Measurements from ENCODE around the gene HDGFL2.

Gene HDGFL2

DNA sequence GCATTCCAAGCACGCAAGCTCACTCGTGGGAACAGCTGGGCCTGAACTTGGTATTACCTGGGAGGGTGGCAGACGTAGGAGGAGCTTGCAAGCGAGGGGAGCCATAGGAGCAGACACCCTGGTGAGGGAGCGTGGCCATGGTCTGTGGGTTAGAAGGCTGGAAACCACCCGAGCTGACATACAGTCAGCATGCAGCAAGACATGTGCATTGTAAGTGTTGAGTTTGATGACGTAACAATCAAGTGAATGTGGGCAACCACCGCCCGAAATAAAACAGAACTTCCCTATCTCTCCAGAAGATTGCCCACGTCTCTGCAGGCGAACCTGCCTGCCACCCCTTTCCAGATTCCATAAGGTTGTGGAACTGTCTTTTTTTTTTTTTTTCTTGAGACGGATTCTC, 41.3 kb upstream of the HDGFL2 start:
- TF ChIP-seq, protein P1, sequence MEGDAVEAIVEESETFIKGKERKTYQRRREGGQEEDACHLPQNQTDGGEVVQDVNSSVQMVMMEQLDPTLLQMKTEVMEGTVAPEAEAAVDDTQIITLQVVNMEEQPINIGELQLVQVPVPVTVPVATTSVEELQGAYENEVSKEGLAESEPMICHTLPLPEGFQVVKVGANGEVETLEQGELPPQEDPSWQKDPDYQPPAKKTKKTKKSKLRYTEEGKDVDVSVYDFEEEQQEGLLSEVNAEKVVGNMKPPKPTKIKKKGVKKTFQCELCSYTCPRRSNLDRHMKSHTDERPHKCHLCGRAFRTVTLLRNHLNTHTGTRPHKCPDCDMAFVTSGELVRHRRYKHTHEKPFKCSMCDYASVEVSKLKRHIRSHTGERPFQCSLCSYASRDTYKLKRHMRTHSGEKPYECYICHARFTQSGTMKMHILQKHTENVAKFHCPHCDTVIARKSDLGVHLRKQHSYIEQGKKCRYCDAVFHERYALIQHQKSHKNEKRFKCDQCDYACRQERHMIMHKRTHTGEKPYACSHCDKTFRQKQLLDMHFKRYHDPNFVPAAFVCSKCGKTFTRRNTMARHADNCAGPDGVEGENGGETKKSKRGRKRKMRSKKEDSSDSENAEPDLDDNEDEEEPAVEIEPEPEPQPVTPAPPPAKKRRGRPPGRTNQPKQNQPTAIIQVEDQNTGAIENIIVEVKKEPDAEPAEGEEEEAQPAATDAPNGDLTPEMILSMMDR (IDR thresholded peaks at IDR 0.05; ENCODE audit: low read length): no peak
- no peak for TF ChIP-seq EZH2 (optimal IDR thresholded peaks at IDR 0.05; ENCODE audit: low read depth, low read length)
- no peak for TF ChIP-seq EZH2phosphoT487 (IDR thresholded peaks at IDR 0.05; ENCODE audit: low read length)
- Histone ChIP-seq H3K27me3 (replicated peaks; ENCODE audit: insufficient read depth, low read length) (no peaks in the 10 kb centered on the region), H3K9me3 (replicated peaks; ENCODE audit: insufficient read depth, low read length) (no peaks in the 10 kb centered on the region), H3K27ac (ENCODE audit: low read length) (no peak overlapping the region), H2AFZ (ENCODE audit: low read length) (no peak overlapping the region), H4K20me1 (ENCODE audit: insufficient read depth, low read length) (no peaks in the 10 kb centered on the region; the same call in 1 of the 2 replicates), H3K9me2 (replicated peaks; ENCODE audit: insufficient read depth, low read length) (no peaks in the 10 kb centered on the region), H3K79me2 (ENCODE audit: low read length) (peaks cover 18% of the 10 kb centered on the region; the same call in 1 of the 2 replicates), H3F3A (ENCODE audit: insufficient read depth, low read length) (no peaks in the 10 kb centered on the region), H3K36me3 (replicated peaks; ENCODE audit: insufficient read depth, low read length) (peaks cover 31% of the 10 kb centered on the region), H3K9ac (ENCODE audit: low read length) (no peak overlapping the region), H3K4me1 (ENCODE audit: low read length) (no peaks in the 10 kb centered on the region), H3K4me3 (ENCODE audit: low read length) (no peak overlapping the region), H3K4me2 (ENCODE audit: low read depth, low read length) (no peak overlapping the region)
- DNase-seq: no peak

DNA sequence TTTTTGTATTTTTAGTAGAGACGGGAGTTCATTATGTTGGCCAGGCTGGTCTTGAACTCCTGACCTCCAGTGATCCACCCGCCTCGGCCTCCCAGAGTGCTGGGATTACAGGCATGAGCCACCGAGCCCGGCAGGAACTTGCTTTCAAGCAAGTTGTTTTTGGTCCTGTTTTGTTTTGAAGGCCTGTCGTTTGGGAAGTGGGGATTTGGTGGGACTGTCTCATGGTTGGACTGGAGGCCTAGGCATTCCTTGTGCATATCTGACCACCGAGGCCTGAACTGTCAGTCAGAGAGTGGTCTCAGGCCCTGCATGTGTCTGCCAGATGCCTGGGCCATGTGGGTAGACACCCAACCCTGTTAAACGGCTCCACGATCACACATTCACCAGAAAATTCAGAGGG, 40.8 kb upstream of the HDGFL2 start:
- Histone ChIP-seq H3K36me3 (replicated peaks; ENCODE audit: insufficient read depth, low read length) (peaks cover 31% of the 10 kb centered on the region), H3K9me2 (replicated peaks; ENCODE audit: insufficient read depth, low read length) (no peaks in the 10 kb centered on the region), H3K9me3 (replicated peaks; ENCODE audit: insufficient read depth, low read length) (no peaks in the 10 kb centered on the region), H3K4me1 (ENCODE audit: low read length) (no peaks in the 10 kb centered on the region), H3K27ac (ENCODE audit: low read length) (no peak overlapping the region), H4K20me1 (ENCODE audit: insufficient read depth, low read length) (no peaks in the 10 kb centered on the region; the same call in 1 of the 2 replicates), H3K79me2 (ENCODE audit: low read length) (peaks cover 16% of the 10 kb centered on the region; the same call in 1 of the 2 replicates), H3K4me3 (ENCODE audit: low read length) (no peak overlapping the region), H2AFZ (ENCODE audit: low read length) (no peak overlapping the region), H3F3A (ENCODE audit: insufficient read depth, low read length) (no peaks in the 10 kb centered on the region), H3K4me2 (ENCODE audit: low read depth, low read length) (no peak overlapping the region), H3K27me3 (replicated peaks; ENCODE audit: insufficient read depth, low read length) (no peaks in the 10 kb centered on the region), H3K9ac (ENCODE audit: low read length) (no peak overlapping the region)
- TF ChIP-seq EZH2phosphoT487 (IDR thresholded peaks at IDR 0.05; ENCODE audit: low read length) (no peak), EZH2 (optimal IDR thresholded peaks at IDR 0.05; ENCODE audit: low read depth, low read length) (no peak)
- TF ChIP-seq, protein P1 (IDR thresholded peaks at IDR 0.05; ENCODE audit: low read length): no peak
- DNase-seq: no peak

- Histone ChIP-seq H3K27me3 (replicated peaks; ENCODE audit: insufficient read depth, low read length) (no peaks in the 10 kb centered on the region), H3K9ac (ENCODE audit: low read length) (no peak overlapping the region), H3K4me2 (ENCODE audit: low read depth, low read length) (no peak overlapping the region), H3K9me3 (replicated peaks; ENCODE audit: insufficient read depth, low read length) (no peaks in the 10 kb centered on the region), H3K27ac (ENCODE audit: low read length) (no peak overlapping the region), H3F3A (ENCODE audit: insufficient read depth, low read length) (no peaks in the 10 kb centered on the region), H3K9me2 (replicated peaks; ENCODE audit: insufficient read depth, low read length) (no peaks in the 10 kb centered on the region), H2AFZ (ENCODE audit: low read length) (no peak overlapping the region), H3K79me2 (ENCODE audit: low read length) (peaks cover 16% of the 10 kb centered on the region; the same call in 1 of the 2 replicates), H3K4me3 (ENCODE audit: low read length) (no peak overlapping the region), H3K4me1 (ENCODE audit: low read length) (no peaks in the 10 kb centered on the region), H3K36me3 (replicated peaks; ENCODE audit: insufficient read depth, low read length) (peaks cover 31% of the 10 kb centered on the region), H4K20me1 (ENCODE audit: insufficient read depth, low read length) (no peaks in the 10 kb centered on the region; the same call in 1 of the 2 replicates)
- TF ChIP-seq, protein P1 (IDR thresholded peaks at IDR 0.05; ENCODE audit: low read length): no peak
- no peak for TF ChIP-seq EZH2 (optimal IDR thresholded peaks at IDR 0.05; ENCODE audit: low read depth, low read length)
- TF ChIP-seq EZH2phosphoT487 (IDR thresholded peaks at IDR 0.05; ENCODE audit: low read length): no peak
- no peak for DNase-seq
Measured at GRCh38 chr19:4431808-4432674, 40.1 kb upstream of the HDGFL2 start.
